ENCODE results near the gene ARL6IP4. TPM values are rescaled to one million over a fixed set of nuclear protein-coding genes. Genes with fewer than 3 reads are reported as not detected.

The ARL6IP4 gene
- total RNA-seq, 1 donor, result 110 TPM

- H3K4me3 ChIP-seq (ENCODE audit: low read depth, low read length), result no peak overlapping the region
- DNase-seq (ENCODE audit: low read depth), result peak; percentile 40
- TF ChIP-seq CTCF (IDR thresholded peaks at IDR 0.05; ENCODE audit: insufficient read depth, low read length), result no peak
Observed at GRCh38 chr12:122983789-122984515, 3.5 kb downstream of the ARL6IP4 start.

- H3K4me3 ChIP-seq (ENCODE audit: low read depth, low read length), result no peak overlapping the region
- DNase-seq (ENCODE audit: low read depth), result peak; percentile 22
- TF ChIP-seq CTCF (IDR thresholded peaks at IDR 0.05; ENCODE audit: insufficient read depth, low read length), result no peak
Observed at GRCh38 chr12:122984612-122985337, 4.3 kb downstream of the ARL6IP4 start.

- DNase-seq (ENCODE audit: low read depth), result no peak
- no peak for TF ChIP-seq CTCF (IDR thresholded peaks at IDR 0.05; ENCODE audit: insufficient read depth, low read length)
- no peak overlapping the region for H3K4me3 ChIP-seq (ENCODE audit: low read depth, low read length)
Observed at GRCh38 chr12:122985338-122986257, 5.1 kb downstream of the ARL6IP4 start.

GRCh38 chr12:122986258-122986871 lies 5.9 kb downstream of the ARL6IP4 start:
- TF ChIP-seq CTCF (IDR thresholded peaks at IDR 0.05; ENCODE audit: insufficient read depth, low read length), result no peak
- DNase-seq (ENCODE audit: low read depth), result no peak
- no peak overlapping the region for H3K4me3 ChIP-seq (ENCODE audit: low read depth, low read length)

GRCh38 chr12:122987086-122987951 lies 6.8 kb downstream of the ARL6IP4 start:
- H3K4me3 ChIP-seq (ENCODE audit: low read depth, low read length), result no peak overlapping the region
- DNase-seq (ENCODE audit: low read depth), result no peak
- no peak for TF ChIP-seq CTCF (IDR thresholded peaks at IDR 0.05; ENCODE audit: insufficient read depth, low read length)
